Measurements from ENCODE around the gene CHST14. TPM values are rescaled to one million over a fixed set of nuclear protein-coding genes. Genes with fewer than 3 reads are reported as not detected.

CHST14 gene
- total RNA-seq, 1 donor from 2014 or later: 8.4 TPM

- intact Hi-C loops (cut with micrococcal nuclease): no loop called here
- no peaks in the 10 kb centered on the region for H3K9me3 ChIP-seq (replicated peaks)
- H3K27ac ChIP-seq (replicated peaks): peak overlapping the region; percentile 93
- H3K4me3 ChIP-seq: peak overlapping the region; percentile 85
- DNase-seq: peak; percentile 30
- TF ChIP-seq, protein P1, sequence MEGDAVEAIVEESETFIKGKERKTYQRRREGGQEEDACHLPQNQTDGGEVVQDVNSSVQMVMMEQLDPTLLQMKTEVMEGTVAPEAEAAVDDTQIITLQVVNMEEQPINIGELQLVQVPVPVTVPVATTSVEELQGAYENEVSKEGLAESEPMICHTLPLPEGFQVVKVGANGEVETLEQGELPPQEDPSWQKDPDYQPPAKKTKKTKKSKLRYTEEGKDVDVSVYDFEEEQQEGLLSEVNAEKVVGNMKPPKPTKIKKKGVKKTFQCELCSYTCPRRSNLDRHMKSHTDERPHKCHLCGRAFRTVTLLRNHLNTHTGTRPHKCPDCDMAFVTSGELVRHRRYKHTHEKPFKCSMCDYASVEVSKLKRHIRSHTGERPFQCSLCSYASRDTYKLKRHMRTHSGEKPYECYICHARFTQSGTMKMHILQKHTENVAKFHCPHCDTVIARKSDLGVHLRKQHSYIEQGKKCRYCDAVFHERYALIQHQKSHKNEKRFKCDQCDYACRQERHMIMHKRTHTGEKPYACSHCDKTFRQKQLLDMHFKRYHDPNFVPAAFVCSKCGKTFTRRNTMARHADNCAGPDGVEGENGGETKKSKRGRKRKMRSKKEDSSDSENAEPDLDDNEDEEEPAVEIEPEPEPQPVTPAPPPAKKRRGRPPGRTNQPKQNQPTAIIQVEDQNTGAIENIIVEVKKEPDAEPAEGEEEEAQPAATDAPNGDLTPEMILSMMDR (IDR thresholded peaks at IDR 0.05; ENCODE audit: borderline replicate concordance): no peak
- no peaks in the 10 kb centered on the region for H3K27me3 ChIP-seq (ENCODE audit: low read depth)
- H3K36me3 ChIP-seq: peaks cover 13% of the 10 kb centered on the region
- H3K4me1 ChIP-seq: peaks cover 28% of the 10 kb centered on the region
These were observed 472 bp downstream of the CHST14 start for GRCh38 chr15:40471105-40471807.

DNA sequence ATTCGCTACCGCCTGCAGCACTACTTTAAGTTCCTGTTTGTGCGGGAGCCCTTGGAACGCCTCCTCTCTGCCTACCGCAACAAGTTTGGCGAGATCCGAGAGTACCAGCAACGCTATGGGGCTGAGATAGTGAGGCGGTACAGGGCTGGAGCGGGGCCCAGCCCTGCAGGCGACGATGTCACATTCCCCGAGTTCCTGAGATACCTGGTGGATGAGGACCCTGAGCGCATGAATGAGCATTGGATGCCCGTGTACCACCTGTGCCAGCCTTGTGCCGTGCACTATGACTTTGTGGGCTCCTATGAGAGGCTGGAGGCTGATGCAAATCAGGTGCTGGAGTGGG is 995 bp downstream of the CHST14 start:
- H3K4me1 ChIP-seq: peaks cover 28% of the 10 kb centered on the region
- peak overlapping the region; percentile 93 for H3K27ac ChIP-seq (replicated peaks)
- DNase-seq: no peak
- no peaks in the 10 kb centered on the region for H3K27me3 ChIP-seq (ENCODE audit: low read depth)
- intact Hi-C loops (cut with micrococcal nuclease): no loop called here
- no peaks in the 10 kb centered on the region for H3K9me3 ChIP-seq (replicated peaks)
- H3K36me3 ChIP-seq: peaks cover 8% of the 10 kb centered on the region
- TF ChIP-seq, protein P1 (IDR thresholded peaks at IDR 0.05; ENCODE audit: borderline replicate concordance): no peak
- peak overlapping the region; percentile 85 for H3K4me3 ChIP-seq

- Histone ChIP-seq H3K9me3 (replicated peaks) (no peaks in the 10 kb centered on the region), H3K4me3 (peak overlapping the region; percentile 85), H3K4me1 (peaks cover 28% of the 10 kb centered on the region), H3K36me3 (peaks cover 4% of the 10 kb centered on the region), H3K27ac (replicated peaks) (no peak overlapping the region), H3K27me3 (ENCODE audit: low read depth) (no peaks in the 10 kb centered on the region)
- TF ChIP-seq, protein P1 (IDR thresholded peaks at IDR 0.05; ENCODE audit: borderline replicate concordance): no peak
- DNase-seq: no peak
- intact Hi-C loops (cut with micrococcal nuclease): no loop called here
These were observed 1.5 kb downstream of the CHST14 start for GRCh38 chr15:40472171-40472727.

- TF ChIP-seq, protein P1 (IDR thresholded peaks at IDR 0.05; ENCODE audit: borderline replicate concordance): no peak
- H3K4me3 ChIP-seq: no peak overlapping the region
These were observed 3.8 kb downstream of the CHST14 start for GRCh38 chr15:40474581-40474980.

DNA sequence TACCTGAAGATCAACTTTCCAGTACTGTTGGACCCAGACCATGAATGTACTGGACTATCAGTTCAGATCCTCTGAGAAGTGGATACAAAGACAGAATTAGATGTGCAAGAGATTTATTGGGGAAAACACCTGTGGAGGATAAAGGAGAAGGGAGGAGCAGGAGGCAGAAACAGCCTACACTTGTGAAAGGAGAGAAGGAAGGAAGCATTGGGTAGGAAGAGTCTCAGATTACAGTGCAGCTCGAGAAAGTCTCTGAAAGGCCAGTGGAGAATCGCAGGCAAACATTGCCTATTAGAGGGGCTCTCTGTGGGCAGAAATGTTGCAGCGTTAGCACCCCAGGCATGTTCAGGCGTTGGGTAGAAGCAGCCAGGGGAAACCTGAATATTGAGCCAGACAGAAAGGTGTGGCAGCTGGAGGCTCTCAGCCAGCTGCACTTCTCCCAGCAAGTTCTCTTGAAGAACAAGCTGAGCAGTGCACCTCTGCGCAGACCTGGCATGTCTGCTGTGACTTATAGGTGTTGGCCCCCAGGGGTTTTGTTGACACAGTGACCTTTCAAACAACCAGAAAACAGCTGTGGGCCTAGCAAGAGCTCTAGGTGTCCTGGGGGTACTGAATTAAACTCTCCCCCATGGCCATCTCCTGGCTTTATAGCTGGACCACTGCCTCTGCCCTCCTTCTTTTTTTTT is 7.0 kb downstream of the CHST14 start:
- no peak for DNase-seq
- intact Hi-C loops (cut with micrococcal nuclease): no loop called here
- Histone ChIP-seq H3K27ac (replicated peaks) (no peak overlapping the region), H3K4me3 (no peak overlapping the region), H3K27me3 (ENCODE audit: low read depth) (no peaks in the 10 kb centered on the region), H3K36me3 (no peaks in the 10 kb centered on the region), H3K9me3 (replicated peaks) (no peaks in the 10 kb centered on the region), H3K4me1 (no peaks in the 10 kb centered on the region)
- TF ChIP-seq, protein P1 (IDR thresholded peaks at IDR 0.05; ENCODE audit: borderline replicate concordance): no peak

More at GRCh38 chr15:40474581-40474980, 3.8 kb downstream of the CHST14 start:
- Histone ChIP-seq H3K27me3 (ENCODE audit: low read depth) (no peaks in the 10 kb centered on the region), H3K4me1 (peaks cover 28% of the 10 kb centered on the region), H3K9me3 (replicated peaks) (no peaks in the 10 kb centered on the region), H3K27ac (replicated peaks) (no peak overlapping the region), H3K36me3 (no peaks in the 10 kb centered on the region)
- no peak for DNase-seq
- intact Hi-C loops (cut with micrococcal nuclease): no loop called here

Measured in left ventricle myocardium inferior (tissue), 1 donor.